Adrenal gland (tissue), 12 donors: Measurements from ENCODE around the gene TMEM141. TPM values are rescaled to one million over a fixed set of nuclear protein-coding genes. Genes with fewer than 3 reads are reported as not detected.
A peak's percentile ranks its signal among the peaks of the same experiment; 100 is the strongest.

Source experiments
- DNase-seq, 7 donors: peaks; one replicate each; pipeline ENCODE4 v3.0.0-alpha.2; 2019 to 2020
- H3K27ac ChIP-seq, 5 donors: fragments of 200-600 bp; sonication (generic) in 4 of 5; 1 replicate in 3 of 5; 2 replicates in 2 of 5; pipeline versions ENCODE4 v1.5.1 to v1.8.0; 2016 to 2020; ENCODE audit warnings: mild to moderate bottlenecking in 1 of 5
- H3K27me3 ChIP-seq: fragments of 200-600 bp; 2 replicates; pipeline ENCODE4 v1.8.0; 2021
- H3K36me3 ChIP-seq, 2 donors: fragments of 200-600 bp; replicated peaks in 1 of 2; 1 replicate in 1 of 2; 2 replicates in 1 of 2; pipeline versions ENCODE4 v1.5.1 to v1.8.0; 2018 to 2022
- H3K4me1 ChIP-seq, 2 donors: fragments of 200-600 bp; replicated peaks in 1 of 2; 1 replicate in 1 of 2; 2 replicates in 1 of 2; pipeline versions ENCODE4 v1.5.1 to v1.8.0; 2018 to 2021
- H3K4me3 ChIP-seq, 4 donors: fragments of 200-600 bp; sonication (generic) in 3 of 4; one replicate each; pipeline ENCODE4 v1.5.1; 2016 to 2018
- H3K9me3 ChIP-seq, 3 donors: fragments of 200-600 bp; sonication (generic) in 1 of 3; replicated peaks in 1 of 3; 1 replicate in 2 of 3; 2 replicates in 1 of 3; pipeline versions ENCODE4 v1.5.1 to v1.8.0; 2016 to 2021
- POLR2A ChIP-seq, 2 donors: fragments of 450-650 bp; IDR thresholded peaks; one replicate each; pipeline ENCODE4 v1.6.1; 2017; ENCODE audit warnings: antibody characterized with exemption in 2 of 2, mild to moderate bottlenecking in 2 of 2, moderate library complexity in 1 of 2
- WGBS, 4 donors: extraction: QIAGEN DNeasy Blood & Tissue Kit in 2 of 4; methylation state at CpG; one replicate each; pipeline versions ENCODE4 v1.1.5 to v1.1.7; 2013 to 2017; 5-methylcytosine and 5-hydroxymethylcytosine counted together
- intact Hi-C, 2 donors: fragments of 100-400 bp; cut with DNase I; formaldehyde crosslinking; loops; one replicate each; pipeline versions ENCODE4 v1.14.1 to v1.15.0; 2022 to 2023
- polyA plus RNA-seq, 3 donors: library from polyadenylated mRNA; stranded (reverse); fragments of 200-250 nt in 2 of 3; fragments of 350-450 nt in 1 of 3; fragmentation: Illumina TruSeq in 1 of 3; extraction: RNeasy Lipid Tissue Mini Kit (QIAGEN cat#74804) in 1 of 3; gene quantifications; one replicate each; pipeline ENCODE4 v1.2.3, GENCODE V29; 2013 to 2014
- total RNA-seq, 9 donors: library from RNA; depleted of rRNA in 4 of 9; stranded (reverse); fragments of >200 nt in 4 of 9; fragments of 120-200 nt in 1 of 9; fragmentation: NEBNext Ultra II Directional in 1 of 9; extraction: Animal tissue kit (Norgen Biotek cat#: 25700) in 1 of 9; gene quantifications; one replicate each; pipeline versions ENCODE4 v1.1.0 to v1.2.4, GENCODE V29; 2013 to 2023
- TF ChIP-seq, protein P1 (sequence below), 6 experiments: fragments of 450-650 bp in 4 of 6; fragments of 200-600 bp in 2 of 6; sonication (generic) in 1 of 6; IDR thresholded peaks; 1 replicate in 5 of 6; 2 replicates in 1 of 6; pipeline versions ENCODE4 v1.5.1 to v1.8.0; 2016 to 2021; ENCODE audit warnings: antibody characterized with exemption in 6 of 6, mild to moderate bottlenecking in 2 of 6, moderate library complexity in 1 of 6
- donor health status: healthy with polysubstance abuse.
- donor health status: Bipolar disorder and iron deficiency.
- donor health status: DM: yes; HTN: yes; CAD: no.
- donor health status: DM: no; HTN: no; CAD: no.
- donor health status: DM: no; HTN: no; CAD: no.
- donor health status: DM: yes; HTN: yes; CAD: no.

Gene TMEM141
- total and polyA plus RNA-seq, 12 donors: 31.3 to 94.8 (median 58.9) TPM

DNA sequence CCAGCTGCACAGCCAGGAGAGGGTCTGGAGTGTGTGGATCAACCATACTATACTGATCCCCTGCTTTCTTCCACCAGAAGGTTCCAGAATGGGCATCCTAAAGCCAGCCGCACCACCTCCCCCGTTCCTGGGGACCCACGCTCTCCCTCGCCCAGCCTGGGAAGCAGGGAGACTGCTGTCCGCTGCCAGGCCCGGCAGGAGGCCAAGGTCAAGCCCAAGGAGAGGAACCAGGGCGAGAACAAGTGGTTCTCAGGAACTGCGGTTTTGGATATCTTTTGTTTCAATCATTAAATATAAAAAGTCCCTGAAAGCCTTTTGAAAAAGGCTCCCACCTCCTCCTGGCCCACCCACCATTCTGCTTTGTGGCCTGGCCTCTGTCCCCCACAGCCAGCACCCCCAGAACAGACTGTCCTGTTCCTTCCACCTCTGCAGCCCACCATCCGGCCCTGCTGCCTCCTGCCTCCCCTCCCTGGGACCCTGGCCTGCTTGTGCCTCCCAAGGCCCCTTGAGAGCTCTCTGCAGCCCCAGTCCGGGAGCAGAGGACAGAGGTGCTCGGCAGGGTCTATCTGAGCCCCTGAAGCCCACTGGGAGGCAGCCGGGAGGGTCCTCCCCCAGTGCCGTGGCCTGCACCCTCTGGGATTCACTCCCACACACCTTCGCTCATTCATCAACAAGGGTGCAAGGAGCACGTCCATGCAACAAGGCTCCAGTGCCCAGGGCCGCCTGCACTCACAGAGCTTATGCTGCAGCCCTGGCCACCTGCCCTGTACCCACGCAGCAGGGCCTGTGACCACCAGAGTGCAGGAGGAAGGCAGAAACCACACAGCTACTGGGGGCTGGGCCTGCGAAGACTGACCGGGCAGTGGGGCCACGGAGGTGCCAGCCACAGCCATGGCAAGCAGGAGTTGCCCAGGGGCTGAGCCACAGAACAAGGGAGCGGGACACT, 42.2 kb upstream of the TMEM141 start:
- TF ChIP-seq, protein P1, sequence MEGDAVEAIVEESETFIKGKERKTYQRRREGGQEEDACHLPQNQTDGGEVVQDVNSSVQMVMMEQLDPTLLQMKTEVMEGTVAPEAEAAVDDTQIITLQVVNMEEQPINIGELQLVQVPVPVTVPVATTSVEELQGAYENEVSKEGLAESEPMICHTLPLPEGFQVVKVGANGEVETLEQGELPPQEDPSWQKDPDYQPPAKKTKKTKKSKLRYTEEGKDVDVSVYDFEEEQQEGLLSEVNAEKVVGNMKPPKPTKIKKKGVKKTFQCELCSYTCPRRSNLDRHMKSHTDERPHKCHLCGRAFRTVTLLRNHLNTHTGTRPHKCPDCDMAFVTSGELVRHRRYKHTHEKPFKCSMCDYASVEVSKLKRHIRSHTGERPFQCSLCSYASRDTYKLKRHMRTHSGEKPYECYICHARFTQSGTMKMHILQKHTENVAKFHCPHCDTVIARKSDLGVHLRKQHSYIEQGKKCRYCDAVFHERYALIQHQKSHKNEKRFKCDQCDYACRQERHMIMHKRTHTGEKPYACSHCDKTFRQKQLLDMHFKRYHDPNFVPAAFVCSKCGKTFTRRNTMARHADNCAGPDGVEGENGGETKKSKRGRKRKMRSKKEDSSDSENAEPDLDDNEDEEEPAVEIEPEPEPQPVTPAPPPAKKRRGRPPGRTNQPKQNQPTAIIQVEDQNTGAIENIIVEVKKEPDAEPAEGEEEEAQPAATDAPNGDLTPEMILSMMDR (IDR thresholded peaks at IDR 0.05): no peak
- TF ChIP-seq POLR2A (IDR thresholded peaks at IDR 0.05): no peak
- Histone ChIP-seq H3K4me1 (peaks cover 5 to 9% of the 10 kb centered on the region in 2 donors), H3K9me3 (no peaks in the 10 kb centered on the region), H3K27ac (no peak overlapping the region), H3K36me3 (no peaks in the 10 kb centered on the region), H3K27me3 (no peaks in the 10 kb centered on the region), H3K4me3 (no peak overlapping the region)
- WGBS, 4 donors: 42 to 61% (median 58%) methylated on average over 11 to 21 of the region's 21 CpGs
- intact Hi-C loops: no loop called here
- peak in 5 of 7 donors; percentile 54 to 68 (median 64) for DNase-seq

DNA sequence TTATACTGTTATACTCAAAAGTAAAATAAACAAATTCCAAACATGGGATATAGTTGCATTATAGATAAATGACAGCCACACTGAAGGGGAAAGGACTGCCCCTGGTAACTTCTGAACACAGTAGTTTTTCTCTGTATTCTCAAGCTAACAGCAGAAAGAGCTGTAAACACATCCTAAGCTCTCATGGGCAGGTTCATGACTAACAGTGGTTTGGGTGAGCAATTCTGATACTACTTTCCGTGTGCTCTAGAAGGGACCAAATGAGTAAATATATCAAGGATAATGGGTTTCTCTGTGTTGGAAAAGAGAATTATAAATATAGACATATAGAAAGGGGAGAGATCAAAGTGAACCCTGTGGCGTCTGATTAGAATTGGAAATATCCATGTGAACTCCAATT, 40.6 kb upstream of the TMEM141 start:
- peaks cover 5 to 9% of the 10 kb centered on the region in 2 donors for H3K4me1 ChIP-seq
- no peaks in the 10 kb centered on the region for H3K27me3 ChIP-seq
- no peak for DNase-seq
- H3K9me3 ChIP-seq: no peaks in the 10 kb centered on the region
- H3K36me3 ChIP-seq: no peaks in the 10 kb centered on the region
- H3K27ac ChIP-seq: no peak overlapping the region
- 61 to 74% (median 68%) methylated on average over 2 of the region's 2 CpGs for WGBS, 4 donors
- TF ChIP-seq, protein P1 (IDR thresholded peaks at IDR 0.05): no peak
- no peak for TF ChIP-seq POLR2A (IDR thresholded peaks at IDR 0.05)
- intact Hi-C loops: no loop called here
- no peak overlapping the region for H3K4me3 ChIP-seq

DNA sequence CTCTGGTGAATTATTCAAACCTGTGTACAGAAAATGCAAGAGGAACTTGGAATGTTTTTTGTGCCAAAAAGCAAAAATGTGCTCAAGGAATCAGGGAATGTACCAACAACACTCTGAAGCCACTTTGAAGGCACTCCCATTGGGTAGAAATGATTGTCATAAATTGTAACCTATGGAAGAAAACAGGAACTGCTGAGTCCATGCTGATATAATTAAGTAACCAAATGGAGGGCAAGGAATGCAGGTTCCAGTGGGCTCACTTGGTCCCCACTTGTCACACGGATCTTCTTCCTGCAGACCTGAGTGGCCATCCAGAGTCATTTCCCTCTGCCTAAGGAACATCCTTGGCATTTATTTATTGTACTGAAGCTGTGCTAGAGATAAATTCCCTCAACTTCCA, 39.9 kb upstream of the TMEM141 start:
- TF ChIP-seq POLR2A (IDR thresholded peaks at IDR 0.05): no peak
- TF ChIP-seq, protein P1 (IDR thresholded peaks at IDR 0.05): no peak
- WGBS, 4 donors: 56 to 78% (median 68%) methylated on average over 1 of the region's 1 CpG

DNA sequence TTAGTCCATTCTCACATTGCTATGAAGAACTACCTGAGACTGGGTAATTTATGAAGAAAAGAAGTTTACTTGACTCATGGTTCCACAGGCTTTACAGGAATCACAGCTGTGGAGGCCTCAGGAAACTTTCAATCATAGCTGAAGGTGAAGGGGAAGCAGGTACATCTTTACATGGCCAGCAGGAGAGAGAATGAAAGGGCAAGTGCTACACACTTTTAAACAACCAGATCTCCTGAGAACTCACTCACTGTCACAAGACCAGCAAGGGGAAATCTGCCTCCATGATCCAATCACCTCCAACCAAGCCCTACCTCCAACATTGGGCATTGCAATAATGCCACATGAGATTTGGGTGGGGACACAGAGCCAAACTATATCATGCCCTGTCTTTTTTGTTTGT, 39.3 kb upstream of the TMEM141 start:
- no peaks in the 10 kb centered on the region for H3K27me3 ChIP-seq
- DNase-seq: no peak
- no peak for TF ChIP-seq POLR2A (IDR thresholded peaks at IDR 0.05)
- TF ChIP-seq, protein P1 (IDR thresholded peaks at IDR 0.05): no peak

More for the DNA sequence above, 39.9 kb upstream of the TMEM141 start:
- no peaks in the 10 kb centered on the region for H3K36me3 ChIP-seq
- no peak overlapping the region for H3K27ac ChIP-seq
- no peak overlapping the region for H3K4me3 ChIP-seq
- H3K27me3 ChIP-seq: no peaks in the 10 kb centered on the region
- no peak for DNase-seq
- H3K9me3 ChIP-seq: no peaks in the 10 kb centered on the region
- intact Hi-C loops: no loop called here
- H3K4me1 ChIP-seq: peaks cover 5 to 9% of the 10 kb centered on the region in 2 donors

More for the DNA sequence above, 39.3 kb upstream of the TMEM141 start:
- Histone ChIP-seq H3K4me3 (no peak overlapping the region), H3K9me3 (no peaks in the 10 kb centered on the region), H3K36me3 (no peaks in the 10 kb centered on the region), H3K4me1 (peaks cover 5 to 9% of the 10 kb centered on the region in 2 donors), H3K27ac (no peak overlapping the region)
- intact Hi-C loops: no loop called here
